ENCODE measurements around the gene SERPIND1.

GRCh38 chr22:20825624-20826023 lies 51.7 kb downstream of the SERPIND1 start:
- no peak for TF ChIP-seq CTCF (IDR thresholded peaks at IDR 0.05)
- TF ChIP-seq POLR2A (IDR thresholded peaks at IDR 0.05), result no peak

Measured in esophagus squamous epithelium (tissue), 4 donors.